ENCODE results near the gene CRELD2.

GRCh38 chr22:49922484-49922883, 4.0 kb downstream of the CRELD2 start:
- no peak for TF ChIP-seq POLR2A (IDR thresholded peaks at IDR 0.05; ENCODE audit: low read length)
- TF ChIP-seq GATA1 (IDR thresholded peaks at IDR 0.05; ENCODE audit: low read depth, low read length) = no peak
